PC-3 (cell line): ENCODE data around the gene DNAH10. TPM values are rescaled to one million over a fixed set of nuclear protein-coding genes. Genes with fewer than 3 reads are reported as not detected.

Source experiments
- ATAC-seq: fragments of 200-7000 bp; cut with Tn5 transposase; 2 replicates; pipeline ENCODE4 v1.9.1; 2020; ENCODE audit warnings: mild to moderate bottlenecking, moderate library complexity
- BruUV-seq: library from RNA; stranded (reverse); fragments of 400-500 nt; replicated peaks from 2 replicates; lab custom pipeline; 2021; lab: Mats Ljungman, UMichigan
- CTCF ChIA-PET: fragments of 300-600 bp; sonication (Branson Sonifier 250); formaldehyde crosslinking; loops from one replicate; lab custom pipeline; 2022; ENCODE audit warnings: antibody characterized with exemption; lab: Charles Lee
- POLR2A ChIA-PET: fragments of 300-600 bp; sonication (Branson Sonifier 250); formaldehyde crosslinking; loops from one replicate; lab custom pipeline; 2022; ENCODE audit warnings: antibody characterized with exemption; ENCODE audit not compliant: unreplicated experiment; lab: Charles Lee
- DNase-seq: peaks from one replicate; pipeline ENCODE4 v3.0.0-alpha.2; 2015
- H2AFZ ChIP-seq: fragments of 300-600 bp; sonication (generic); 2 replicates; pipeline ENCODE4 v1.6.0; 2016; ENCODE audit warnings: antibody characterized with exemption, low read length
- H3F3A ChIP-seq: fragments of 300-600 bp; sonication (generic); one replicate; pipeline ENCODE4 v1.6.0; 2017; ENCODE audit warnings: antibody characterized with exemption, low read length, control low read depth, mild to moderate bottlenecking; ENCODE audit not compliant: unreplicated experiment
- H3K27ac ChIP-seq: fragments of 300-600 bp; sonication (generic); 2 replicates; pipeline ENCODE4 v1.5.1; 2016; ENCODE audit warnings: mild to moderate bottlenecking, low read length
- H3K27me3 ChIP-seq: fragments of 300-600 bp; sonication (generic); 2 replicates; pipeline ENCODE4 v1.6.1; 2016; ENCODE audit warnings: low read length, mixed read lengths
- H3K36me3 ChIP-seq: fragments of 300-600 bp; sonication (generic); 2 replicates; pipeline ENCODE4 v1.6.1; 2016; ENCODE audit warnings: low read depth, mixed run types, low read length, mixed read lengths
- H3K4me1 ChIP-seq: fragments of 300-600 bp; sonication (generic); 2 replicates; pipeline ENCODE4 v1.5.1; 2016; ENCODE audit warnings: low read length; ENCODE audit not compliant: insufficient read depth
- H3K4me2 ChIP-seq: fragments of 300-600 bp; sonication (generic); 2 replicates; pipeline ENCODE4 v1.6.0; 2016; ENCODE audit warnings: low read length
- H3K4me3 ChIP-seq: fragments of 300-600 bp; sonication (generic); 2 replicates; pipeline ENCODE4 v1.5.1; 2016; ENCODE audit warnings: mild to moderate bottlenecking, low read length, mixed read lengths
- H3K79me2 ChIP-seq: fragments of 300-600 bp; sonication (generic); 2 replicates; pipeline ENCODE4 v1.6.1; 2017; ENCODE audit warnings: low read length, mixed read lengths
- H3K9ac ChIP-seq: fragments of 300-600 bp; sonication (generic); 2 replicates; pipeline ENCODE4 v1.6.0; 2016; ENCODE audit warnings: mild to moderate bottlenecking, low read length
- H3K9me2 ChIP-seq: fragments of 300-600 bp; sonication (generic); replicated peaks from 2 replicates; pipeline ENCODE4 v1.6.1; 2016; ENCODE audit warnings: mixed run types, low read length, mixed read lengths
- H3K9me3 ChIP-seq: fragments of 300-600 bp; sonication (generic); 2 replicates; pipeline ENCODE4 v1.6.1; 2016; ENCODE audit warnings: low read length, mixed read lengths
- H4K20me1 ChIP-seq: fragments of 300-600 bp; sonication (generic); 2 replicates; pipeline ENCODE4 v1.6.1; 2016; ENCODE audit warnings: low read length, mixed read lengths
- CTCF ChIP-seq: fragments of 300-600 bp; sonication (generic); conservative IDR thresholded peaks from 2 replicates; pipeline ENCODE4 v1.5.1; 2017; ENCODE audit warnings: antibody characterized with exemption, low read depth, mild to moderate bottlenecking, low read length
- EZH2 ChIP-seq: fragments of 300-600 bp; sonication (generic); IDR thresholded peaks from one replicate; pipeline ENCODE4 v1.6.1; 2017; ENCODE audit warnings: antibody characterized with exemption, mild to moderate bottlenecking, low read length; ENCODE audit not compliant: unreplicated experiment
- EZH2phosphoT487 ChIP-seq: fragments of 300-600 bp; sonication (generic); IDR thresholded peaks from 2 replicates; pipeline ENCODE4 v1.6.1; 2018; ENCODE audit warnings: mild to moderate bottlenecking, antibody characterized with exemption, low read length, borderline replicate concordance
- intact Hi-C: fragments of 100-400 bp; cut with micrococcal nuclease; formaldehyde crosslinking; loops from 2 replicates; pipeline ENCODE4 v1.9.0; 2023
- total RNA-seq: library from RNA; depleted of rRNA; stranded (reverse); fragments of >200 nt; gene quantifications from 2 replicates; pipeline ENCODE4 v1.2.3, GENCODE V29; 2014

DNAH10 gene
- total RNA-seq, 1 experiment from 2014 or later = 0.15 TPM

GRCh38 chr12:123960856-123961255, 198.8 kb downstream of the DNAH10 start:
- H3K36me3 ChIP-seq = no peaks in the 10 kb centered on the region
- ChIA-PET POLR2A (no interaction called here), CTCF (no interaction called here)
- no peak overlapping the region for H3K4me2 ChIP-seq
- no peaks in the 10 kb centered on the region for H4K20me1 ChIP-seq
- no peaks in the 10 kb centered on the region for H3K27me3 ChIP-seq
- H3K4me3 ChIP-seq = no peak overlapping the region
- ATAC-seq = no peak
- H3K9me2 ChIP-seq = no peaks in the 10 kb centered on the region
- H3K79me2 ChIP-seq = no peaks in the 10 kb centered on the region
- H3K4me1 ChIP-seq = no peaks in the 10 kb centered on the region
- BruUV-seq = no TSS peak
- H3K9ac ChIP-seq = no peak overlapping the region
- DNase-seq = no peak
- no peak overlapping the region for H2AFZ ChIP-seq
- no peak overlapping the region for H3K27ac ChIP-seq
- TF ChIP-seq CTCF (no peak), EZH2 (no peak), EZH2phosphoT487 (no peak)
- no peaks in the 10 kb centered on the region for H3F3A ChIP-seq
- intact Hi-C loops = no loop called here
- H3K9me3 ChIP-seq = no peaks in the 10 kb centered on the region

GRCh38 chr12:123961585-123962345, 199.7 kb downstream of the DNAH10 start:
- ChIA-PET CTCF (interaction anchor here (0.6 kb wide), 1 partner anchor 57 kb away, joined by 6 read pairs; no protein-coding TSS in a partner anchor), POLR2A (no interaction called here)
- H3K36me3 ChIP-seq = no peaks in the 10 kb centered on the region
- no peaks in the 10 kb centered on the region for H3K9me2 ChIP-seq
- H3K27me3 ChIP-seq = no peaks in the 10 kb centered on the region
- no peak for TF ChIP-seq EZH2
- TF ChIP-seq CTCF = no peak
- TF ChIP-seq EZH2phosphoT487 = no peak
- no peaks in the 10 kb centered on the region for H3K9me3 ChIP-seq
- no peak for DNase-seq
- H3F3A ChIP-seq = no peaks in the 10 kb centered on the region
- no peak overlapping the region for H2AFZ ChIP-seq
- no peak overlapping the region for H3K9ac ChIP-seq
- H3K4me1 ChIP-seq = no peaks in the 10 kb centered on the region
- no peaks in the 10 kb centered on the region for H3K79me2 ChIP-seq
- no peak overlapping the region for H3K4me2 ChIP-seq
- H4K20me1 ChIP-seq = no peaks in the 10 kb centered on the region
- no peak overlapping the region for H3K27ac ChIP-seq
- intact Hi-C loops = no loop called here
- BruUV-seq = no TSS peak
- H3K4me3 ChIP-seq = no peak overlapping the region
- ATAC-seq = no peak

- POLR2A ChIA-PET = no interaction called here
- no peaks in the 10 kb centered on the region for H3F3A ChIP-seq
- no peak overlapping the region for H3K4me2 ChIP-seq
- H3K9me3 ChIP-seq = no peaks in the 10 kb centered on the region
- CTCF ChIA-PET = interaction anchor here (0.6 kb wide), 1 partner anchor 57 kb away, joined by 6 read pairs; no protein-coding TSS in a partner anchor
- no peak for TF ChIP-seq CTCF
- no peak for TF ChIP-seq EZH2phosphoT487
- no peak for TF ChIP-seq EZH2
- no peak overlapping the region for H3K4me3 ChIP-seq
- BruUV-seq = no TSS peak
- H2AFZ ChIP-seq = no peak overlapping the region
- 0 out of 2 replicates have a peak, but pooled peaks cover 2% of the 10 kb centered on the region for H3K36me3 ChIP-seq
- no peaks in the 10 kb centered on the region for H3K9me2 ChIP-seq
- intact Hi-C loops = no loop called here
- no peak overlapping the region for H3K27ac ChIP-seq
- H3K79me2 ChIP-seq = peaks cover 3% of the 10 kb centered on the region; the same call in 1 of the 2 replicates
- ATAC-seq (peak; percentile 22; the same call in 1 of the 2 replicates), DNase-seq (no peak)
- no peak overlapping the region for H3K9ac ChIP-seq
- 0 out of 2 replicates have a peak, but pooled peaks cover 2% of the 10 kb centered on the region for H3K4me1 ChIP-seq
- peaks cover under 1% of the 10 kb centered on the region; the same call in 1 of the 2 replicates for H4K20me1 ChIP-seq
- no peaks in the 10 kb centered on the region for H3K27me3 ChIP-seq
Observed at GRCh38 chr12:123962513-123962912, 200.4 kb downstream of the DNAH10 start.
